OCI-LY1 (cell line): ENCODE data around the gene THSD7A.

Source experiments
- H2AFZ ChIP-seq: fragments of 200-600 bp; sonication (generic), shearing (Covaris generic); 2 replicates; pipeline ENCODE4 v1.6.0; 2014; ENCODE audit warnings: antibody characterized with exemption, mild to moderate bottlenecking, low read length
- H3F3A ChIP-seq: fragments of 200-600 bp; sonication (generic), shearing (Covaris generic); 2 replicates; pipeline ENCODE4 v1.6.0; 2014; ENCODE audit warnings: mild to moderate bottlenecking, antibody characterized with exemption, low read length, moderate library complexity; ENCODE audit not compliant: insufficient read depth
- H3K27ac ChIP-seq: fragments of 200-600 bp; sonication (generic); 2 replicates; pipeline ENCODE4 v1.5.1; 2014; ENCODE audit warnings: low read length, mixed run types, mild to moderate bottlenecking, low read depth; ENCODE audit not compliant: poor library complexity, severe bottlenecking
- H3K27me3 ChIP-seq: fragments of 200-600 bp; sonication (generic); 2 replicates; pipeline ENCODE4 v1.6.0; 2014; ENCODE audit warnings: antibody characterized with exemption, mild to moderate bottlenecking, low read length, moderate library complexity; ENCODE audit not compliant: insufficient read depth
- H3K36me3 ChIP-seq: fragments of 200-600 bp; sonication (generic); 2 replicates; pipeline ENCODE4 v1.6.1; 2014; ENCODE audit warnings: mild to moderate bottlenecking, antibody characterized with exemption, low read length, moderate library complexity, mixed read lengths; ENCODE audit not compliant: insufficient read depth
- H3K4me1 ChIP-seq: fragments of 200-600 bp; sonication (generic); 2 replicates; pipeline ENCODE4 v1.5.1; 2014; ENCODE audit warnings: mild to moderate bottlenecking, low read length, moderate library complexity; ENCODE audit not compliant: insufficient read depth, severe bottlenecking
- H3K4me2 ChIP-seq: fragments of 200-600 bp; sonication (generic), shearing (Covaris generic); 2 replicates; pipeline ENCODE4 v1.6.1; 2014; ENCODE audit warnings: low read length
- H3K4me3 ChIP-seq: fragments of 200-600 bp; sonication (generic); 2 replicates; pipeline ENCODE4 v1.5.1; 2014; ENCODE audit warnings: low read length, low read depth, mild to moderate bottlenecking, mixed read lengths; ENCODE audit not compliant: poor library complexity, severe bottlenecking
- H3K79me2 ChIP-seq: fragments of 200-600 bp; shearing (Covaris generic); 2 replicates; pipeline ENCODE4 v1.6.1; 2016; ENCODE audit warnings: mixed run types, low read length, mixed read lengths; ENCODE audit not compliant: insufficient read depth
- H3K9ac ChIP-seq: fragments of 200-600 bp; sonication (generic), shearing (Covaris generic); 2 replicates; pipeline ENCODE4 v1.6.1; 2014; ENCODE audit warnings: mild to moderate bottlenecking, low read length, mixed read lengths
- H3K9me2 ChIP-seq: fragments of 200-600 bp; sonication (generic), shearing (Covaris generic); 2 replicates; pipeline ENCODE4 v1.6.1; 2014; ENCODE audit warnings: low read depth, mild to moderate bottlenecking, low read length, mixed read lengths
- H3K9me3 ChIP-seq: fragments of 200-600 bp; shearing (Covaris generic); 2 replicates; pipeline ENCODE4 v1.6.1; 2014; ENCODE audit warnings: low read length, mixed read lengths
- H4K20me1 ChIP-seq: fragments of 200-600 bp; sonication (generic), shearing (Covaris generic); 2 replicates; pipeline ENCODE4 v1.6.0; 2016; ENCODE audit warnings: mild to moderate bottlenecking, low read length; ENCODE audit not compliant: insufficient read depth
- EZH2 ChIP-seq: fragments of 200-600 bp; sonication (generic), shearing (Covaris generic); IDR thresholded peaks from 2 replicates; pipeline ENCODE4 v1.8.0; 2017; ENCODE audit warnings: borderline replicate concordance, mixed run types, mild to moderate bottlenecking, antibody characterized with exemption, low read length, moderate library complexity, mixed read lengths
- TF ChIP-seq, protein P1 (sequence below): fragments of 200-600 bp; sonication (generic), shearing (Covaris generic); IDR thresholded peaks from 2 replicates; pipeline ENCODE4 v1.5.1; 2017; ENCODE audit warnings: mild to moderate bottlenecking, antibody characterized with exemption, low read length, moderate library complexity, mixed read lengths

The THSD7A gene

GRCh38 chr7:11751807-11752389 is 80.1 kb downstream of the THSD7A start:
- Histone ChIP-seq H3K4me3 (no peak overlapping the region), H3K27ac (no peak overlapping the region)
- TF ChIP-seq, protein P1, sequence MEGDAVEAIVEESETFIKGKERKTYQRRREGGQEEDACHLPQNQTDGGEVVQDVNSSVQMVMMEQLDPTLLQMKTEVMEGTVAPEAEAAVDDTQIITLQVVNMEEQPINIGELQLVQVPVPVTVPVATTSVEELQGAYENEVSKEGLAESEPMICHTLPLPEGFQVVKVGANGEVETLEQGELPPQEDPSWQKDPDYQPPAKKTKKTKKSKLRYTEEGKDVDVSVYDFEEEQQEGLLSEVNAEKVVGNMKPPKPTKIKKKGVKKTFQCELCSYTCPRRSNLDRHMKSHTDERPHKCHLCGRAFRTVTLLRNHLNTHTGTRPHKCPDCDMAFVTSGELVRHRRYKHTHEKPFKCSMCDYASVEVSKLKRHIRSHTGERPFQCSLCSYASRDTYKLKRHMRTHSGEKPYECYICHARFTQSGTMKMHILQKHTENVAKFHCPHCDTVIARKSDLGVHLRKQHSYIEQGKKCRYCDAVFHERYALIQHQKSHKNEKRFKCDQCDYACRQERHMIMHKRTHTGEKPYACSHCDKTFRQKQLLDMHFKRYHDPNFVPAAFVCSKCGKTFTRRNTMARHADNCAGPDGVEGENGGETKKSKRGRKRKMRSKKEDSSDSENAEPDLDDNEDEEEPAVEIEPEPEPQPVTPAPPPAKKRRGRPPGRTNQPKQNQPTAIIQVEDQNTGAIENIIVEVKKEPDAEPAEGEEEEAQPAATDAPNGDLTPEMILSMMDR, result no peak
- no peak for TF ChIP-seq EZH2

GRCh38 chr7:11751315-11751714 is 80.7 kb downstream of the THSD7A start:
- Histone ChIP-seq H3K9me3 (no peaks in the 10 kb centered on the region), H3K4me3 (no peak overlapping the region), H3K4me2 (no peak overlapping the region), H2AFZ (no peak overlapping the region), H3K36me3 (no peaks in the 10 kb centered on the region), H3K79me2 (no peaks in the 10 kb centered on the region), H3F3A (no peaks in the 10 kb centered on the region), H3K27ac (no peak overlapping the region), H3K27me3 (no peaks in the 10 kb centered on the region), H3K4me1 (no peaks in the 10 kb centered on the region), H3K9ac (no peak overlapping the region), H3K9me2 (no peaks in the 10 kb centered on the region), H4K20me1 (no peaks in the 10 kb centered on the region)
- TF ChIP-seq EZH2, result no peak
- TF ChIP-seq, protein P1, result no peak

More at GRCh38 chr7:11751807-11752389, 80.1 kb downstream of the THSD7A start:
- no peaks in the 10 kb centered on the region for H3K4me1 ChIP-seq
- no peak overlapping the region for H3K4me2 ChIP-seq
- no peaks in the 10 kb centered on the region for H3F3A ChIP-seq
- H3K9me2 ChIP-seq, result no peaks in the 10 kb centered on the region
- no peak overlapping the region for H2AFZ ChIP-seq
- no peaks in the 10 kb centered on the region for H4K20me1 ChIP-seq
- H3K9me3 ChIP-seq, result no peaks in the 10 kb centered on the region
- H3K79me2 ChIP-seq, result no peaks in the 10 kb centered on the region
- H3K36me3 ChIP-seq, result no peaks in the 10 kb centered on the region
- H3K27me3 ChIP-seq, result no peaks in the 10 kb centered on the region
- no peak overlapping the region for H3K9ac ChIP-seq

GRCh38 chr7:11750191-11750590 is 81.8 kb downstream of the THSD7A start:
- TF ChIP-seq, protein P1, result no peak
- TF ChIP-seq EZH2, result no peak
- no peaks in the 10 kb centered on the region for H3K27me3 ChIP-seq
- no peaks in the 10 kb centered on the region for H3K9me2 ChIP-seq
- H3K4me3 ChIP-seq, result no peak overlapping the region
- no peaks in the 10 kb centered on the region for H3K9me3 ChIP-seq
- H3K79me2 ChIP-seq, result no peaks in the 10 kb centered on the region
- H3K4me1 ChIP-seq, result no peaks in the 10 kb centered on the region
- H2AFZ ChIP-seq, result no peak overlapping the region
- H3K27ac ChIP-seq, result no peak overlapping the region
- H3K4me2 ChIP-seq, result no peak overlapping the region
- no peak overlapping the region for H3K9ac ChIP-seq
- no peaks in the 10 kb centered on the region for H3F3A ChIP-seq
- no peaks in the 10 kb centered on the region for H3K36me3 ChIP-seq
- H4K20me1 ChIP-seq, result no peaks in the 10 kb centered on the region
